NCI-H1694 (cell line): Measurements from ENCODE around the gene THSD4.

Experiments
- DNase-seq: peaks from one replicate; lab custom pipeline; 2025; lab: John Stamatoyannopoulos, UW

Gene THSD4

DNA sequence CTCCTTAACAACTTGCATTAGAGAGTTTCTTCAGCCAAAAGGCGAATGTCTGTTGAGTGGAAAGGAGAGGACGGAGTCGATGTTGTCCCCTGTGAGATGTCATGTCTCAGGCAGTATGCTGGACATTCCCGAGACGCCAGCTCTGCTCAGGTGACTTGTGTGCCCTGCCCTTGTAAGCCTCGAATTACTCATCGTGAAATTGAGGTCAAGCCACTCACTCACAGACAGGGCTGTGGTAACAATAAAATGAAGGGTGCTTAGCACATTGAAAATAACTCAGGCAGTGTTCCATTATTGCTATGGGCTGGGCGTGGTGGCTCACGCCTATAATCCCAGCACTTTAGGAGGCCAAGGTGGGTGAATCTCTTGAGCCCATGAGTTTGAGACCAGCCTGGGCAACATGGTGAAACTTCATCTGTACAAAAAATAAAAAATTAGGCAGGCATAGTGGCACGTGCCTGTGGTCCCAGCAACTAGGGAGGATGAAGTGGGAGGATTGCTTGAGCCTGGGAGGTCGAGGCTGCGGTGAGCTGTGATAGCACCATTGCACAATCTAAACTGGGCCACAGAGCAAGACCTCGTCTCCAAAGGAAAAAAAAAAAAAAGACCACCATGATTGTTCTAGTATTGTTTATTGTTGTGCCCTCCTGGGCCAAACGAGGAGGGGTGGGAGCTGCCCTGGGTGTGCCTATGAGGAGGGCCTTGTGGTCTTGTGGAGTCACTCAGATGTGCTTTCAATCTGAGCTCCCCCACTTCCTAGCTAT, 214.4 kb downstream of the THSD4 start:
- no peak for DNase-seq

DNA sequence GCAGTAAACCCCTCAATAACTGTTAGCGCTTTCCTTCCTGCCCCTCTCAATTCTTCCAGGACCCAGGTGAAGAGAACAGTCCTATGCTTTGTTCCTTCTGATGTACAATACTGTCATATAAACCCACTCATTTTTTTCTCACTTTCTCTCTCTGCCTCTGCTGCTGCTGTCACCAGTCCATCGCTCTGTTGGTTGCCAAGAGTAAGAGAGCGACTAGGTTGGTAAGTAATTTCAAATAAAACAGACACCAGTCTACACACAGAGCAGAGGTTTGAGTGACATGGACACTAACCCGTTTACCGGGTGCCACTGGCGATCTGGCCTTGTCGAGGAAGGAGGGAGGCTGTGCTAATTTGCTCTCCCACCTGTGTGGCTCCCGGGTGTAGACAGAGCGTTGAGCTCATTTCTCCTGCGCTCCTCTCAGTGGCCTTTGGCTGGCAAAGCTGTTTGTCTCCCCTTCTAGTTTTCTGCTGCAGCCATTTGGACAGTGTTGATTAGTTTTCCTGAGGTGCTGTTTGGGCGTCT, 215.4 kb downstream of the THSD4 start:
- no peak for DNase-seq

DNA sequence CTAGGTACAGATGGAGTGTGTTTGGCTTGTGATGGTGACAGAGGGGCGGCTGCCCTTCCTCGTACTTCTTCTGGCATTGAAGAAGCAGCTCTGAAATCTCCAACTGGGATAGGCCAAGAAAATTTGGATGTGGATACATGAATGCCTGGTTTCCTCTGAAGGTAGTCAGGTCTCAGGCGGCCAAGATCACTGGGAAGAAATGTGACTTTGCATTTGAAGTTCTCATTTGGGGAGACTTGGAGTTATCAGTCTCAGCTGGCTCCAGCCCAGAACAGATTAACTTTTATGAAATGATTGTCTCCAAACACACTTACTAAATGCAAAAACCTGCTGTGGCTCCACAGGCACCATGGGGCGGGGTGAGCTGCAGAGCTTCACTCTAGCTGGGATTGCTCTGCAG, 215.9 kb downstream of the THSD4 start:
- no peak for DNase-seq

DNA sequence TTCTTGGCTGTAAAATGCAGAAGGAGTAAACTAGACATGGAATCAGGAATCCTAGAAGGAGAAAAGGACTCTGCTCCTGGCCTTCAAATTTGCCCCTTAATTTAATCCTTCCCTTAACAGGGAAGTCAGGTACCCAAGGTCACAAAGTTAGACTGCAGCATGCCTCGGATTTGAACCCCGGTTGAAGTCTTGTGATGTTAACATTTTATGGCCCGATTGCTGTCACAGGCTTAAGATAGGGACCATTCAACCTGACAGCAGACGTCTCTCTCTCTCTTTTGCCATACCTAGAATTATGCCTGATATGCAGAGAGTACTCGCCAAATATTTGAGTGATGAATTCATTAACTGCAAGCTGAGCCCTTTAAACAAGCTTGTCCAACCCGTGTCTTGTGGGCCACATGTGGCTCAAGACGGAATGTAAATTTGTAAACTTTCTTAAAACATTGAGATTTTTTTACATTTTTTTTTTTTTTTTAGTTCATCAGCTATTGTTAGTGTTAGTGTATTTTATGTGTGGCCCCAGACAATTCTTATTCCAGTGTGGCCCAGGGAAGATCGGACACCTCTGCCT, 217.2 kb downstream of the THSD4 start:
- no peak for DNase-seq

DNA sequence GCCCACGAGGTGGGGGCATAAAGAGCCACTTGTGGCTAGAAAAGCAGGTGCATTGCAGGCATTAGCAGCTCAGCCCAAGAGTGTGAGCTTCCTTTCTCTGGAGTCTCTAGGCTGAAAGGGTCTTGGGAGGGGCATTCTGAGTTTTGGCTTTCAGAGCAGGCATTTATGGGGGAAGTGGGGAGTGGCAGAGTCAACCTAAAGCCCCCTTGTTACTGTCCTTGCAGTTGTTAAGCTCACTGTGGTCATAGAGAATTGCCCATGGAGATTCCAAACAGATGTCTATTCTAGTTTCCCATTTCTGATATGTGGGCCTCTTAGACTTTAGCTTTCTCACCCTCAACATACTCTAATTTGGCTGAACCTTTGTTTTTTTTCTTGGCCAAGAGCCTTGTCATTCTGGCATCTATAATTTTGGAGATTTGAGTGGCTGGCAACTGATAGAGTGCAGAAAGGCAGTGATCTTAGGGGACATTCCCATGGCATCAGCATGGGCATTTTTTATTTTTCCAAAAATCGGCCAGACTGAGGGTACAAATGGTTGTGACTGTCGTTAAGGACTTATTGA, 217.9 kb downstream of the THSD4 start:
- no peak for DNase-seq

DNA sequence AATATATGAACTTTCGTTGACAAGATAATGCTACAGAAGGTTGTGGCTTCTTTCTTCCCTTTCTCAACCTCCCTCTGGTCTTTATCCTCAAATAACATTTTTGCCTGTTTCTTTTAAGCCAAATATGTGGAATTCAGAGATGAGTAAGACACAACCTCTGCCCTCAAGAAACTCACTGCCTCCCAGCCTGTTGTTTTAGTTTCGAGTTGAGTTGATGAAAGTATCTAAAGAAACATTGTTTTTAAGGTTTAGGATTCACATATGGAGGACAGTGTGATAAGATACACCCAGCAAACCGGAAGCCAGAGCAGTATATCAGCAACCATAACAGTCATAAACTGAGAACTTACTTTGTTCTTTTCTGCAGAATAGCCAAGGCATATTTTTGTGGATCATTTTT, 218.6 kb downstream of the THSD4 start:
- no peak for DNase-seq

DNA sequence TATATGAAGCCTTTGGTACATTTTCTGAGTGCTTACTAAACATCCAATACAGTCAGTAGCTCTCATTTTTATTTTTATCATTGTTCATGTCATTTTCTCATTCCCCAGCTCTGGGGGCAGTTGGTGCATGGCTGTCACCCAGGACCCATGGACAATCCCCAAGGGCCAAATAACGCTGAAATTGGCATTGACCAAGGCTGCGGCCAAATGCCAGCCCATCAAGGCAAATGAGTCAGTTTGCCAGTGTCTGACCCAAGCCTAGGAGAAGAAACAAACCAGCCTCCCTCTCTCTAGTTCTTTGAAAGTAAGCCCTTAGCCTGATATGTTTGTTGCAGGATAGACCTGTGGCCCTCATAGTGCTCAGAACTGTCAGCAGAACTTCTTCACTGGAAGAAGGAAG, 219.2 kb downstream of the THSD4 start:
- no peak for DNase-seq

DNA sequence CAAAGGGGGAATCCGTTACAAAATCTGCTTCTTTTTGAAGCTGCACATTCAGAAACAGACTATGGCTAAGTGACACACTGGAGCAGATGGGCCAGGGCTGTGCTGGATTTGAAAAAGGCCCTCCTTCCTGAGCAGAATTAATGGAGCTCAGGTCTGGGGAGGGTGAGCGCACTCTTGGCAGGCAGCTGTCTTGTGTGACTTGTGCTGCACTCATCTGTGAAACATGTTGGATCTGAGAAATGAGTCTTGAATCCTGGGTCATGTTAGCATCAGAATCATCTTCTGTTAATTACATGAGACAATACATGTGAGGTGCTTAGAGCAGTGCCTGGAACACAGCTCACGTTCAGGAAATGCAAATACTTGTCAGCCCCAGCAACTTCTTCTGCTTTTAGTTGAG, 219.6 kb downstream of the THSD4 start:
- no peak for DNase-seq

DNA sequence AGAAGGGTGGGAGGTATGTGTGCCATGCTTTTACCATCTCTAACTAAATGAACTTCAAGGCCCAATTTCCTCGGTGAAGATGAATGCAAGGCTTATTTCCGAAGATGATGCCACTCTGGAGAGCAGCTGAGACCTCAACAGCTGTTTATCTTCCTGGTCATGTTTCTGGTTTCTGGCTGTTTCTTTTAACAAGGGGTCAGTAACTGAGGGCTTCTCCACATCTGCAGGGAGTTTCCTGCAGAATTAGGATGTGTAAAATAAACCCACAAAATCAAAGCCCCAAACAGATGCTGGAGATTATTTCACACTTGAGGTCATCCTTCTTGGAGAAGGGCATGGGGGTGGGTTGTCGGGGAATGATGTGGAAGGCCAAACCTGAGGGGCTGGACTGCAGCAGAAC, 220.3 kb downstream of the THSD4 start:
- no peak for DNase-seq

DNA sequence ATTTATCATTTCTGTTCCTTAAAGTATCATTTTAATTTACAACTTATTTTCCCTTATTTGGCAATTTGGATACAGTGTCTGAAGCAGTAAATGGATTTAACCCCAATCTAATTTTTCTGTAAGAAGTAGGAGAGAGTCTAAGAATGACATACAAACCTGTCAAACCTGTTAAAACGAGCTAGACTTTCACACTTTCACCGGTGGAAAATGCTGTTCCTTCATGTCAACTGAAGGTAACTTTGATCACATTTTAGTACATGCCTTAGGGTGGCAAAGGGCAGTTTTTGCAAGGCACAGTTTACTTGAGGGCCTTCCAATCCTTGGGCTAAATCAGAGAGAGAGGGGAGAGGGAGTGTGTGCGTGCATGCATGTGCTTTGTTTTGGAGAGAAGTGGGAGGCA, 221.4 kb downstream of the THSD4 start:
- no peak for DNase-seq

DNA sequence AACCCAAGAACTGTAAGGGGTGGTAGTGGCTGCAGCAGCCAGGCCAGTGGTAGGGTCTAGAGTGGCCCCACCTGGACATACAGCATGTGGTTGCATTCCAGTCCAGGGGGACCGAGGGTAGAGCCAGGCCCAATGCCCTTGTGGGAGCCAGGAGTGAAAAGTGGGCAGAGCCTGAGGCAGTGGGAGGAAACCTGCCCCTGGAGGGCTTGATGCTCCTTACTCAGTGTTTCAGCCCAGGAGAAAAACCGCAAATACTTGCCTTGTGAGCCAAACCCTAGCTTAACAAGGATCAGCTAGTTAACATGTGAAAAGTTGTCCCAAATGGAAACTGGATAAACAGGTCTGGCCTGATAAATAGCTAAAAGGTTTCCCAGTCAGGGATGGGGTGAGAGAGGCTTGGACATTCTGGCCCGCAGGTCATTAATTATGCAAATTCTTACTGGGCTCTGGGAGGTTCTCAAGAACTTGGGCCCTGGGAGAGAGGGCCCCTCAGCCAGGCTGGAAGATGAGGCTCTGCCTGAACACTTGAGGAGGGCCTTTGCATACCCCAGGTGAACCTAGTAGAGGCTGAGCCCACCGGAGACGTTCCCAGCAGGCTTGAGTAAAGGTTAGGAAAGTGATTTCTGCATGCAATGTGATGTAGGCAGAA, 222.1 kb downstream of the THSD4 start:
- DNase-seq = no peak

DNA sequence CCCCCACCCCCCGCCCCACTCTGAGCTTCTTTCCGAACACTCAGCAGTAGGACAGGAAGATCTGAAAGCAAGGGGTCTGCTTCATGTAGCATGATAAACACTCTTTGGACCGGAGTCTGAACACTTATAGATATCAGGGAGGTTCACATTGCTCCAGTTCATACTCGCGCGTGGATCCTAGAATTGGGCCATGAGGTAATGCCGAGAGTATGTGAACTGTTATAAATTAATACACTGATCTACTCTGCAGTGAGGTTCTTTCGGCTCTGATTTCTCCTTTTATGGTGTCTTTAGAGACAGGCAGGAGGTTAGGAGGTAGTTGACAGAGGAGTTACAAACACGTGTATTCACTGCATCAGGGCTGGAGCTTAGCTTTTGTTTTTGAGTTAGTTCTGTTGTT, 223.0 kb downstream of the THSD4 start:
- no peak for DNase-seq

DNA sequence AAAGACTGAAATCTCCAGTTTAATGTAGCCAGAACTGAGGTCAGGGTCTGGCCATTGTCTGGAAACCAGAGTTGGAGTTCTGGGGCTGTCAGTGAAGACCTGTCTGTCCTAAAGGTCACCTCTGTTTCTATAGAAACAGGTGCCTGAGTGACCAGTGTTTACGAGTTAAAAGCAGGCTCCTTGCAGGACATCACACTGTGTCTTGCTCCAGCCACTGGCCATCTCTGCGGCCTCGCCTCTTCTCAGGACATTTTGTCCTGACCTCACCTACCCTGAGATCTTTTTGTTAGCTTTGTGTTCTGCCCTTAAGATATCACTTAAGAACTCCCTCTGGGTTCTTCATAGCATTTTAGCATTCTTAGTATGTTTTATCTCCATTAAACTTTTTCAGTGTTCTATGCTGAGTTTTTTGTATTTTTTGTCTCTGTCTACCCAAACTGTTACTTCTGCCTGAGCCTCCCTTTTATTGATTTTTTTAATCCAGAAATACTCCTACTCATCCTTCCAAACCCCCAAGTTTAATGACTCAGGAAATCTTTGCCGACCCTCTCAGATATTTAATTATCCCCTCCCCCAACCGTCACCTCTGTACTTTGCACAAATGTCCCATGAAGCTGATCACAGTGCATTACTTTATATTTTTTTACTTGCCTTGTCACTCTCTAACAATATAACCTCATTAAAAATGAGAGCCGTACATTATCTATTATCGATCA, 223.7 kb downstream of the THSD4 start:
- DNase-seq = no peak

DNA sequence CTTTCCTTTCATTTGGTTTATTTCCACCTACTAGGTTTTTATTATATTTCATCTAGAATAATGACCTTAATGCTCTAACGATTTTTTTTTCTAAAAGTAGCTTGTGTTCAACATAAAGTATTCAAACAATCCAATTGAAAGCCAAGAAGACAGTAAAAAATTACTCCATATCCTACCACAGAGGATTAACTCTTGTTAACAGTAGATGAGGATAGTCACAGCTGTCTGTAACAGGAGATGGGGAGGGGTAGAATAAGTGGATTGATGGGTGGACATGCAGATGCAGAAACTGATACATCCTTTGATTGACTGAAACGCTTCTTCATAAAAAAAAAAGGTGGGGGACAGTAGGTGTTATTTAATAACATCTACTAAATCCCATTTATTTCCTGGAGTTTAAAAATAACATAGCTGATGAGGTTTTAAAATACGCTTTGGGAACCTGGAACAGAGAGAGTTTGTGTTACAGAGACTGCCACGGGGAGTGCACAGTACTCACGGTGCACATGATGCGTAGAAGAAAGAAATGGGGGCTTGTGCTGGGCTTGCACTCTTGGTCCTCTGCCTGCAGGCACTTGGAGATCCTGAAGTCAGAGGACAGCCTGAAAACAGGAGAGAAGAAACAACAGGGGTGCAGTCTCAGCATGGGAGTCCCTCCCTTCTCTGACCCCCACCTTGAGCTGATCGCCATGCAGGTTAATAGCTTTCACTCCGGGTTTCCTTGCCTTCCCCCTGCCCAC, 226.7 kb downstream of the THSD4 start:
- no peak for DNase-seq

DNA sequence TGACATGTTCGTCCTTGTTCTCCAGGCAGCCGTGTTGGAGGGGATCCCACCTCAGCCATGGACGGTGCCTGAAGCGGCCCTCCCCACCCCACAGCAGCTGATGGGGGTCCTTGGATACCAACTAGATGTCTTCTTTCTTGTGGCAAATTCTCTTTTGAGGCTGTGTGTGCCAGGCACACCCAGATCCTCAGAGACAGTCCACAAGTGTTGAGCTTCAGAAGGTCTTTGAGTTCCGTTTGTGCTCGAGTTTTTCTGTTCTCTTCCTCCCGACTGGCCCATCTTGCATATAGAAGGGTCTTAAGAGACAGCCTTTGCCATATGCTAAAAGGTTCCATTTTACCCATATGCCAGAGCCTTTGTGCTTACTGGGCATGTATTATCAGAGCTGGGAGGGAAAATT, 227.4 kb downstream of the THSD4 start:
- no peak for DNase-seq

DNA sequence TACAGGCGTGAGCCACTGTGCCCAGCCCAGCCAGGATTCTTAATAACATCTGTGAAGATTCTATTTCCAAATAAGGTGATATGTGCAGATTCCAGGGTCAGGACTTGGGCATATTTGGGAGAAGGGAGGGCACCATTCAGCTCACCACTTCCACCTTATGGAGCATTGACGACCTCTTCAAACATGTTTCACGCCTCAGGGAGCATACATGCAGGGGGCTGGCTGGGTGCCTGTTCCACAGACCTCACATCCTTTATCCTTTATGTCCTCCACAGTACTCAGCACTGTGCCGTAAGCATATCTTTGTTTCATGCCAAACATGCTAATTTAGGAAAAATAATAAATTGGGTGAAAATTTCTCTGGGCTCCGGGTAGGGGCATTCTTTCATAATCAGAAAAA, 229.0 kb downstream of the THSD4 start:
- DNase-seq = peak; percentile 9

DNA sequence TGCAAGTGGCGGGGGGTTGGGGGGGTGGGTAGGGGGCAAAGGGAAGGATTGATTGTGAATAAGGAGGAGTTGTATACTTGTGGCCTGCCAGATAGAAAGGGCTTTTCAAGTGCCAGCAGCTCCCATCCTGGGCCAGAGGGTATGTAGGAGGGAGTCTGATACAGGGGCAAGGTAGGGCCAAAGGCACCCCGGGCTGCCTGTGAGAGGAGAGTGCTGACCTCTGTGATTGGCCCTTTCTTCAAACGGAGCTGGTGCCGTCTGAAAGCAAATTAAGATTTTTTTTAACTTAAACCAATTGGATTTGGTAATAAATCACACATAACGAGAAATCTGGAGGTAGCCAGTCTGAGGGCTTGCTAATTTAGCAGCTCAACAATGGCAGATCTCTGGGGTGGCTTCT, 229.9 kb downstream of the THSD4 start:
- DNase-seq = no peak

DNA sequence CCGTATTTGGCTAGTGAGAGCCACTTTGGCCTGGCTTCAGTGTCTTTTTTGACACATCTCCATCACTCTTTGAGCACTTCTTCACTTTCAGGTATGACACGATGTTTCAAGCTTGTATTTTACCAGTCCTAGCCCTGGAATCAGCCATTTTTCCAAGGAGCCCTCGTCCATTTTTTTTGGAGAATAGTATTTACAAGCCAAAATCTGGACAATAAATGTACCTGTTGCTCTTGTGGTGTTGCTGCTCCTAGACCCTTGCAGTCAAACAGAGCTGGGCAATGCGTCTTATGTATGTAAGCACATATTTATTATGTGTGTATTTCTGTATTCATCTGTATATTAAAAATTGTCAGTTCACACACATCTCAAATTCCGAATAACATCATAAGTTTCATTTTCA, 231.2 kb downstream of the THSD4 start:
- no peak for DNase-seq

DNA sequence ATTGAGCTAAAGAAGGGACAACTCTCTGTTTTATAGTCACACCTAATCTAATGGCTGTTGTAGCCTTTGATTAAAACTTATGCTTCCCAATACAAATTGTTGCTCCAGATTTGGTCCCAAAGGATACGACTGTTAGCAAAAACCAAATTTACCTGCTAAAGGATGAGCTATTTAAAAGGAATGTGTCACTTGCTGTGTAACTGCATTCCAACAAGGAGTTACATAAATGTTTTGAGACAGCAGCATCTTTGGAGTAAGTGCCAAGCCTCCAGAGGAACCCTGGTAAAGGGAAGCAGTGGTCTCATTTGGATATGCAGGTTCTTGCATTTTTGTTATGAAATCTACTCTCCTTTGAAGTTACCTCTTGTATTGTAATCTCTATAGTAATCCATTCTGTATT, 233.3 kb downstream of the THSD4 start:
- DNase-seq = no peak

DNA sequence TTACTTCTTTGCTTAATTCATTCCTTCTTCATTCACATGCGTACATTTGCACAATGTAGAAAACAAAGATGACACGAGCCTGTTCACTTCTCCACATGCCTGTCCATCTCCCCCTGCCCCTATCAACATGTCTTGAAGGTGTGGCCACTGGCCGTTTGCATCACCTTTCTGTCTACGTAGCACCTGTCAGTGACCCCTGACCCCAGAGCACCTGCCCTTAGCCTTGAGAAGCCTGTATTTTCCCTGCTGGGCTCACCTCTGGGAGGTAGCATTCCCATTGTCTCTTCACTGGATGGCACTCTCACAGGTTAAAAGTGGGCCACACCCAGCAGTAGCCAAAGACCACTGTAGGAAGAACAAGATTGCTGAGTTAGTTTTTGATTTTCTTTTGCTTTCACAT, 234.1 kb downstream of the THSD4 start:
- no peak for DNase-seq

DNA sequence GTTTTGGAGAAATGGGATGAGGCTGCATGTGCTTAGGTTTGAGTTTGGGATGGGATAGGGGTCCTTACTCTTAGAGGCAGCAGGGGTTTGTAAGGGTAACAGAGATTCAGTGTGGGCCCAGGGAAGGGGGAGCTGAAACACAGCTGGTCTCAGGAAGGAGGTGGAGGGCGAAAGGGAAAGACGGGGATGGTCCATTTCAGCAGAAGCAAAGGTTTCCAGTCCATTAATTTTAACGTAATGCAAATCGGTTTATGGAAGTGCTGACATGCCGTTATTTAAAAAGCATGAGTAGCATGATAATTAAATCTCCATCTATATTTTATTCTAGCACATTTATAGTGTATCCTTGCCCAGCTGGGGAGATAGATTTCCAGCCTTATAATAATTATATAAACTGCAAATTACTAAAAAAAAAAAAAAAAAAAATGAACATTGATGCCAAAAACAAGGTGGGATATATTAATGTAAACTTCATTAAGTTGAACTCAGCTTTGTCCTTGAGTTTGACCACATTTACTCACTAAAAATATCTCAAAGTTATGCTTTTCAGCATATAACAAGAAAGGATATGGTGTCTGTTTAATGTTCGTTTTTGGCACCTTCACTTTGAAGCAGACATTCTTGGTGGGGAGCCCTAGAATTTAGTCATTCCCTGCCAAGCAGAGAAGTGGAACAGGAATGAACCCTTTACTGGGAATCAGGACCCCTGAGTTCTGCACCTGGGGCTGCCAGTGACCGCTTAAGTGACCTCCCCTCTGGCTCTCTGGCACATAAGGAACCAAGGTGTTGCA, 234.7 kb downstream of the THSD4 start:
- DNase-seq = no peak
